ENCODE data around the gene PARN. TPM values are rescaled to one million over a fixed set of nuclear protein-coding genes. Genes with fewer than 3 reads are reported as not detected.
A peak's percentile ranks its signal among the peaks of the same experiment; 100 is the strongest.
"Not testable (repeated sequence)": the region's sequence is repeated elsewhere in the genome, so short reads cannot be mapped to it uniquely, and the experiment has no call there.

Gene PARN
- total and polyA plus RNA-seq, 2 donors (not counting 1 experiment from before 2014, with no cell fraction given), result 26.7 to 32.9 TPM

DNA sequence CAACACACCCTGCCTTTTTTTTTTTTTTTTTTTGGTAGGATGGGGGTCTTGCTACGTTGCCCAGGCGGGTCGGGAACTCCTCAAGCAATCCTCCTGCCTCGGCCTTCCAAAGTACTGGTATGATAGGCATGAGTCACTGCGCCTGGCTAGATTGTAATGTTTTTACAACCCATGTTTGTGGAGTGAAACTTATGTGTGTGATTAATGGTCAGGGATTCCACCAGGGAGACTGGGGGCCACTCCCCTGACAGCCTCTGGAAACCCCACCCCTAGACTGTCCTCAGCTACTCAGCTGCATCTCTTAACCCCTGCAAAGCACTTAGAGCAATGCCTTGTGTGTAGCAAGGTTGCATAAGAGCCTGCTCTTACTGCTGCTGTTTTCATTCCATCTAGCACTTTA lies 220.5 kb downstream of the PARN start:
- H4K20me1 ChIP-seq (ENCODE audit: control insufficient read depth, extremely low read depth, insufficient read depth, low read length), result no peaks in the 10 kb centered on the region
- no peak overlapping the region for H2AFZ ChIP-seq (ENCODE audit: low read length)
- no peaks in the 10 kb centered on the region for H3K4me1 ChIP-seq (ENCODE audit: control insufficient read depth, extremely low read depth, insufficient read depth, low read length)
- no peaks in the 10 kb centered on the region for H3K27me3 ChIP-seq (ENCODE audit: control insufficient read depth, insufficient read depth, low read length)
- H3K27ac ChIP-seq (ENCODE audit: insufficient read depth, low read length), result no peak overlapping the region
- no peak for TF ChIP-seq EZH2 (IDR thresholded peaks at IDR 0.05; ENCODE audit: low read length, missing control alignments)
- TF ChIP-seq, protein P1, sequence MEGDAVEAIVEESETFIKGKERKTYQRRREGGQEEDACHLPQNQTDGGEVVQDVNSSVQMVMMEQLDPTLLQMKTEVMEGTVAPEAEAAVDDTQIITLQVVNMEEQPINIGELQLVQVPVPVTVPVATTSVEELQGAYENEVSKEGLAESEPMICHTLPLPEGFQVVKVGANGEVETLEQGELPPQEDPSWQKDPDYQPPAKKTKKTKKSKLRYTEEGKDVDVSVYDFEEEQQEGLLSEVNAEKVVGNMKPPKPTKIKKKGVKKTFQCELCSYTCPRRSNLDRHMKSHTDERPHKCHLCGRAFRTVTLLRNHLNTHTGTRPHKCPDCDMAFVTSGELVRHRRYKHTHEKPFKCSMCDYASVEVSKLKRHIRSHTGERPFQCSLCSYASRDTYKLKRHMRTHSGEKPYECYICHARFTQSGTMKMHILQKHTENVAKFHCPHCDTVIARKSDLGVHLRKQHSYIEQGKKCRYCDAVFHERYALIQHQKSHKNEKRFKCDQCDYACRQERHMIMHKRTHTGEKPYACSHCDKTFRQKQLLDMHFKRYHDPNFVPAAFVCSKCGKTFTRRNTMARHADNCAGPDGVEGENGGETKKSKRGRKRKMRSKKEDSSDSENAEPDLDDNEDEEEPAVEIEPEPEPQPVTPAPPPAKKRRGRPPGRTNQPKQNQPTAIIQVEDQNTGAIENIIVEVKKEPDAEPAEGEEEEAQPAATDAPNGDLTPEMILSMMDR (conservative IDR thresholded peaks at IDR 0.05 in 1 of 2, IDR thresholded peaks at IDR 0.05 in 1 of 2; ENCODE audit: low read depth in 1 of 2, low read length in 2 of 2), result no peak
- no peak overlapping the region for H3K4me3 ChIP-seq (replicated peaks in 1 of 4; ENCODE audit: control extremely low read depth in 1 of 4, insufficient read depth in 1 of 4, low read depth in 3 of 4, low read length in 4 of 4)
- peak; percentile 92 to 96 for DNase-seq (ENCODE audit: low read depth in 2 of 2)
- H3K9me3 ChIP-seq (ENCODE audit: control insufficient read depth, insufficient read depth, low read depth, low read length), result no peaks in the 10 kb centered on the region
- no peaks in the 10 kb centered on the region for H3K79me2 ChIP-seq (ENCODE audit: control insufficient read depth, insufficient read depth, low read length)
- H3K4me2 ChIP-seq (ENCODE audit: extremely low read depth, insufficient read depth, low read length), result no peak overlapping the region
- H3K36me3 ChIP-seq (ENCODE audit: control insufficient read depth, insufficient read depth, low read length), result no peaks in the 10 kb centered on the region
- no peak overlapping the region for H3K9ac ChIP-seq (ENCODE audit: insufficient read depth, low read length)

- DNase-seq (ENCODE audit: low read depth in 2 of 2), result no peak
- Histone ChIP-seq H3K4me2 (ENCODE audit: extremely low read depth, insufficient read depth, low read length) (no peak overlapping the region), H3K4me1 (ENCODE audit: control insufficient read depth, extremely low read depth, insufficient read depth, low read length) (no peaks in the 10 kb centered on the region), H3K79me2 (ENCODE audit: control insufficient read depth, insufficient read depth, low read length) (no peaks in the 10 kb centered on the region), H3K9ac (ENCODE audit: insufficient read depth, low read length) (no peak overlapping the region), H3K4me3 (replicated peaks in 1 of 4; ENCODE audit: control extremely low read depth in 1 of 4, insufficient read depth in 1 of 4, low read depth in 3 of 4, low read length in 4 of 4) (no peak overlapping the region), H3K36me3 (ENCODE audit: control insufficient read depth, insufficient read depth, low read length) (no peaks in the 10 kb centered on the region), H2AFZ (ENCODE audit: low read length) (no peak overlapping the region), H3K9me3 (ENCODE audit: control insufficient read depth, insufficient read depth, low read depth, low read length) (no peaks in the 10 kb centered on the region), H4K20me1 (ENCODE audit: control insufficient read depth, extremely low read depth, insufficient read depth, low read length) (no peaks in the 10 kb centered on the region), H3K27ac (ENCODE audit: insufficient read depth, low read length) (no peak overlapping the region), H3K27me3 (ENCODE audit: control insufficient read depth, insufficient read depth, low read length) (no peaks in the 10 kb centered on the region)
- TF ChIP-seq EZH2 (IDR thresholded peaks at IDR 0.05; ENCODE audit: low read length, missing control alignments), result no peak
- TF ChIP-seq, protein P1 (conservative IDR thresholded peaks at IDR 0.05 in 1 of 2, IDR thresholded peaks at IDR 0.05 in 1 of 2; ENCODE audit: low read depth in 1 of 2, low read length in 2 of 2), result no peak
Measured at GRCh38 chr16:14407786-14408399, 222.2 kb downstream of the PARN start.

DNA sequence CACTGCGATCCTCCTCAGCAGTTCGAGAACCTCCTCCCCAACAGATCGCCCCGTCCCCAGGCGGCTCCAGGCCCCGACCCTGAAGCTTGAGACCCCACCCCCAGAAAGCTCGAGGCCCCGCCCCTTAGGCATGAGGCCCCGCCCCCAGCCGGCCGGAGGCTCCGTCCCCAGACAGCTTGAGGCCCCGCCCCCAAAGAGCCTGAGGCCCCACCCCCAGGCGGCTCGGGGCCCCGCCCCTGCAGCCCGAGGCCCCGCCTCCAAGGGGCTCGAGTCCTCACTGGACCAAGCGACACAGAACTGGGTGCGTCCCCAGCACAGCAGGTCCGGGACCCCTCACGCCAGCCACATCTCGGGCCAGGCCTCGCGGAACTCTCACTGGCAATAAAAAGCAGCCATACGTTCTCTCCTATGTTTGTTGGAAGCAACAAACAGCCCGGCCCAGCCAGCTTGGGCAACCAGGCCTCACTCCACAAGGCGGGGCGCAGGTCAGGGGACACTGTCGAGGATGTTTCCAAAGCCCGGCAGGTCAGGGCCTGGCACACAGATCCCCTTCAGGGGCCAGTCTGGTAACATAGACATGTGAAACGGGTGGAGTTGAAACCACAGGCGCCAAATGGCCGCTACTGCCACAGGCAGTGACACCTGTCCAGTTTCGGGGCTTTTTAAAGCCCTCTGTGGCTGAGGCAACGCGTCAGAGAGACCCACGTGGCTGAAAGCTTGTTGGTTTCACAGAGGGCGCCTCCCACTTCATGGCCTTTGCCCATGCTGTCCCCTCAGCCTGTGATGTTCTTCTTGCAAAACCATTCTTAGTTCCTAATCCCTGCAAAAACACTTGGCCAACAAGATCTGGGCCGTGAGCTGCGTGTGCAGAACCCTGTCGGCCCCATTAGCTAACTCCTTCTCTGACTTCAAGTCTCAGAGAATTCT lies 224.2 kb downstream of the PARN start:
- Histone ChIP-seq H3K79me2 (ENCODE audit: control insufficient read depth, insufficient read depth, low read length) (no peaks in the 10 kb centered on the region), H2AFZ (ENCODE audit: low read length) (no peak overlapping the region), H3K27me3 (ENCODE audit: control insufficient read depth, insufficient read depth, low read length) (no peaks in the 10 kb centered on the region), H3K4me2 (ENCODE audit: extremely low read depth, insufficient read depth, low read length) (no peak overlapping the region), H3K27ac (ENCODE audit: insufficient read depth, low read length) (no peak overlapping the region), H3K36me3 (ENCODE audit: control insufficient read depth, insufficient read depth, low read length) (no peaks in the 10 kb centered on the region), H4K20me1 (ENCODE audit: control insufficient read depth, extremely low read depth, insufficient read depth, low read length) (no peaks in the 10 kb centered on the region), H3K9ac (ENCODE audit: insufficient read depth, low read length) (no peak overlapping the region), H3K9me3 (ENCODE audit: control insufficient read depth, insufficient read depth, low read depth, low read length) (no peaks in the 10 kb centered on the region), H3K4me1 (ENCODE audit: control insufficient read depth, extremely low read depth, insufficient read depth, low read length) (no peaks in the 10 kb centered on the region), H3K4me3 (replicated peaks in 1 of 4; ENCODE audit: control extremely low read depth in 1 of 4, insufficient read depth in 1 of 4, low read depth in 3 of 4, low read length in 4 of 4) (no peak overlapping the region)
- no peak for DNase-seq (ENCODE audit: low read depth in 2 of 2)
- no peak for TF ChIP-seq EZH2 (IDR thresholded peaks at IDR 0.05; ENCODE audit: low read length, missing control alignments)
- TF ChIP-seq, protein P1 (conservative IDR thresholded peaks at IDR 0.05 in 1 of 2, IDR thresholded peaks at IDR 0.05 in 1 of 2; ENCODE audit: low read depth in 1 of 2, low read length in 2 of 2), result no peak

DNA sequence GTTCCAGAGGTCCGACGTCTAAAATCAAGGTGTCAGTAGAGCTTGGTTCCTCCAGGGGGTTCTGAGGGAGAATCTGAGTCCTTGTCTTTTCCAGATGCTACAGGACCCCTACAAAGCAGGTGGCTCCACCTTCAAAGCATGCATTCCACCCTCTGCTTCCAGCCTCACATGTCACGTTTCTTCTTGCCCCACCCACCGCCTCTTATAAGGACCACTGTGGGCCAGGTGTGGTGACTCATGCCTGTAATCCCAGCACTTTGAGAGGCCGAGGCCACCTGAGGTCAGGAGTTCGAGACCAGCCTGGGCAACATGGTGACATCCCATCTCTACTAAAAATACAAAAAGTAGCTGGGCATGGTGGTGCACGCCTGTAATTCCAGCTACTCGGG lies 227.1 kb downstream of the PARN start:
- H4K20me1 ChIP-seq (ENCODE audit: control insufficient read depth, extremely low read depth, insufficient read depth, low read length); H3K4me2 ChIP-seq (ENCODE audit: extremely low read depth, insufficient read depth, low read length); H3K9ac ChIP-seq (ENCODE audit: insufficient read depth, low read length); H3K36me3 ChIP-seq (ENCODE audit: control insufficient read depth, insufficient read depth, low read length); DNase-seq (ENCODE audit: low read depth in 2 of 2); H3K4me3 ChIP-seq (replicated peaks in 1 of 4; ENCODE audit: control extremely low read depth in 1 of 4, insufficient read depth in 1 of 4, low read depth in 3 of 4, low read length in 4 of 4); H3K9me3 ChIP-seq (ENCODE audit: control insufficient read depth, insufficient read depth, low read depth, low read length); H3K27ac ChIP-seq (ENCODE audit: insufficient read depth, low read length); H3K27me3 ChIP-seq (ENCODE audit: control insufficient read depth, insufficient read depth, low read length); H2AFZ ChIP-seq (ENCODE audit: low read length); H3K4me1 ChIP-seq (ENCODE audit: control insufficient read depth, extremely low read depth, insufficient read depth, low read length); H3K79me2 ChIP-seq (ENCODE audit: control insufficient read depth, insufficient read depth, low read length): not testable (repeated sequence)
